GM21786 (cell line): ENCODE measurements around the gene SERPINA5.

Experiments
- ATAC-seq: cut with Tn5 transposase; IDR thresholded peaks from one replicate; pipeline ENCODE4 v1.9.1; 2021; ENCODE audit not compliant: unreplicated experiment

Gene SERPINA5, protein sequence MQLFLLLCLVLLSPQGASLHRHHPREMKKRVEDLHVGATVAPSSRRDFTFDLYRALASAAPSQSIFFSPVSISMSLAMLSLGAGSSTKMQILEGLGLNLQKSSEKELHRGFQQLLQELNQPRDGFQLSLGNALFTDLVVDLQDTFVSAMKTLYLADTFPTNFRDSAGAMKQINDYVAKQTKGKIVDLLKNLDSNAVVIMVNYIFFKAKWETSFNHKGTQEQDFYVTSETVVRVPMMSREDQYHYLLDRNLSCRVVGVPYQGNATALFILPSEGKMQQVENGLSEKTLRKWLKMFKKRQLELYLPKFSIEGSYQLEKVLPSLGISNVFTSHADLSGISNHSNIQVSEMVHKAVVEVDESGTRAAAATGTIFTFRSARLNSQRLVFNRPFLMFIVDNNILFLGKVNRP

GRCh38 chr14:94581127-94581999, at the start of gene SERPINA5:
Gene SERPINA5, plus strand, starts transcription at chr14:94581426. Its CDS starts 5,937 bp downstream, at chr14:94587363.
- ATAC-seq = no peak

GRCh38 chr14:94532447-94532846, 48.8 kb upstream of the SERPINA5 start:
- no peak for ATAC-seq

- ATAC-seq = no peak
These were observed 45.7 kb upstream of the SERPINA5 start for GRCh38 chr14:94535506-94535905.

- ATAC-seq = no peak
These were observed 44.4 kb upstream of the SERPINA5 start for GRCh38 chr14:94536836-94537235.

- no peak for ATAC-seq
These were observed 43.0 kb upstream of the SERPINA5 start for GRCh38 chr14:94538070-94538740.

DNA sequence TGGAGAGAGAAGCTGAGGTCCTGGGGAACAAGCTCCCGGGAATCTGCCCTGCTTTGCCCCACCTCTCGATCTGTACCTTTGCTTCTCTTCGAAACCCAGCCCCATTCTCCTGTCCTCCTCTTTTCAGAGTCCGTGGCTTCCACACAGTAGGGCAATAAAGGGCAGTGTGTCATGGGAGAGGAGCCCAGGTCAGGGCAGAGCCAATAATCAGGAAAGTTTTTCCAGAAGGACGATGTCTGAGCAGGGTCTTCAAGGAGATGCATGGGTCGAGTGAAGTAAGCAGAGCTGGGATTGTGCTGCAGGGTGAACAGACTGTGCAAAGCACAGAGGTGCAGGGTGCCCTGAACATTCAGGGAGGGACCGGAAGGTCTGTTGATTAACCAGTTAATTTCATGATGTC, 42.0 kb upstream of the SERPINA5 start:
- no peak for ATAC-seq

DNA sequence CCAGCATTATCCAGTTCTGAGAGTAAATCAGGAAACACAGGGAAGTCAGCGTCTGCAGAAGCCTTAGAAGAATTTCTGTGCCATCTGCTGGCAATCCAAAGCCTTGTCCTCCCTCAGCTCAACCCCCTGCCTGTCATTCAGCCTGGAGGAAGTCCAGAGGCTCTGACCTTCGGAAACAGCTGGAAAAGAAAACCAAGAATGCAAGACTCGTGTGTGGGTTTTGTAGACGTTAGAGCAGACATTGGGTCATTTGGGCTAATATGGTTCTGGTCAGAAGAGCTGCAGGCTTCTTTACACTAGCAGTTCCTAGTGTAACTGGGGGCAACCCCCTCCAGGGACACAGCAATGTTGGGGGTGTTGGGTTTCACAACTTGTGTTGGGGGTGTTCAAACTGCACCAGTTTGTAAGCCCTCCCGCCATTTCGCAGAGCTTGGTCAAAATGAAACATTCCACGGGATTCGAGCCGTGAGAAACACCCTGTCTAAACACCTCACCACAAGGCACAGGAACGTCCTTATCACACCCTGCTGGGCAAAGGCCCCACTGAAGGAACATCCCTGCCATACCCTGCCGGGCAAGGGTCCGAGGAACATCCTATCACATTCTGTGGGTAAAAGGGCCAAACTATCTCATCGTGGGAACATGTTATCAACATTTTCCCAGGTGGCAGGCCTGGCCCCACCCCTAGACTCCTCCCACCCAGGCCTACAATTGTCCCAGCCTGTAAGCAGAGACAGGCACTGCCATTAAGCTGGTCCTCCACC, 41.0 kb upstream of the SERPINA5 start:
- ATAC-seq = no peak

- no peak for ATAC-seq
These were observed 39.8 kb upstream of the SERPINA5 start for GRCh38 chr14:94541234-94541975.

GRCh38 chr14:94542111-94542810, 39.0 kb upstream of the SERPINA5 start:
- no peak for ATAC-seq

DNA sequence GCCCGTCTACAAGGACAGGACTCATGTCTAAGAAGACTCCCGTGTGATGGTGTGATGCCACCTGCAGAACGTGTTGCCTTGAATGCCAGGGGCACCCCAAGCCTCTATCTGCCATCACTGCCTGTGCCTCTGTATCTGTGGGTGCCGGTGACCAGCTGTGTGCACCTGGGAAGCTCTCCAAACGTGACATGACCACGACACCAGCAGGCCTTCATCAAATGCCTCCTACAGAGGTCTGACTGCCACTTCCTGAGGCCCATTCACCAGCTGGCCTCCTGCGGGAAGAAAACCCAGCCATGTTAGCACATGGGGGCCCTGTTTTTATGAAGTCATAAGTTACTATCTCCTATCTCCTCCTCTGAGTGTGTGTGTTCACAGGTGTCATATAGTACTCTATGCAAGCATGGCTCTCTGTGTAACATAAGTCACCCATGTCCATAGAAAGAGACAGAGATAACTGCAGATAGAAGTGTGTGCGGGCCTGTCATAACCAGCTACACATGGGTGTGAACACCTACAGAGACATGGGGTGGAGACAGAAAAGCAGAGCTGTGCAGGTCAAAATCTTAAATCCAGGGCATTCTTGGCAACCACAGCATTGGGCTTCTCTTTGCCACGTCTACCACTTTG, 38.3 kb upstream of the SERPINA5 start:
- no peak for ATAC-seq

- ATAC-seq = no peak
These were observed 37.6 kb upstream of the SERPINA5 start for GRCh38 chr14:94543449-94544124.

- ATAC-seq = no peak
These were observed 36.5 kb upstream of the SERPINA5 start for GRCh38 chr14:94544726-94545125.

DNA sequence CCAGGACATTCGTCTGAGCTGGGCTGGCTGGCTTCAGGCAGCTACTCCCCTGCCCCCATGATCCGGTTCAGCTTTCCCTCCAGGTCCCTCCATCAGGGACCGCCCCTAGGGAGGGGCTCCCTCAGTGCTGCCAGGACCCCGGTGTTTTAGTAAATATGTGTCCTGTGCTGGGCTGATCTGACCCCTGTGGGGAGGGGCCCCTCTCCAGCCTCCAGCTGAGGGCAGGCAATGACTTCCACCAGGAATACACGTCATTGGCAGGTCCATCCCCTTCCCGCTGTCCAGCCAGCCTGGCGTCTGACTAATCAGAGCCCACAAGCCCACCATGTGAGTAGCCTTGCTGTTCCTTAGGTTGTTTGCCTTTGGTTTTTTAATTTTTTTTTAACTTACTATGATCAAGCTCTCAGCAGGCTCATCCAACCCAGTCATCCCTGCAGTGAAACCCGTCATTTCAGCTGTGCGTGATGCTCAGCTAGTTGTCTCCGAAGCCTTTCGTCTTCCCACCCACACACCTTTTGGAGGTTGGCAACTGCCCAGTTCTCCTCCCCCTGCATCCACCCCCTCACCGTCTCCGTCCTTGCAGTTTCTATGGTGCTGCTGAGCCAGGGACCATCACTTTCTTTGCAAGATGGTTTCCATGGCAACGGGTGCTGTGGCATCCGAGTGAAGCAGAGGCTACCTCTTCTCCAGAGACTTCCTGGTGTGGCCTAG, 35.9 kb upstream of the SERPINA5 start:
- ATAC-seq = no peak

- no peak for ATAC-seq
These were observed 34.0 kb upstream of the SERPINA5 start for GRCh38 chr14:94547151-94547680.

GRCh38 chr14:94547726-94548125, 33.5 kb upstream of the SERPINA5 start:
- ATAC-seq = no peak

DNA sequence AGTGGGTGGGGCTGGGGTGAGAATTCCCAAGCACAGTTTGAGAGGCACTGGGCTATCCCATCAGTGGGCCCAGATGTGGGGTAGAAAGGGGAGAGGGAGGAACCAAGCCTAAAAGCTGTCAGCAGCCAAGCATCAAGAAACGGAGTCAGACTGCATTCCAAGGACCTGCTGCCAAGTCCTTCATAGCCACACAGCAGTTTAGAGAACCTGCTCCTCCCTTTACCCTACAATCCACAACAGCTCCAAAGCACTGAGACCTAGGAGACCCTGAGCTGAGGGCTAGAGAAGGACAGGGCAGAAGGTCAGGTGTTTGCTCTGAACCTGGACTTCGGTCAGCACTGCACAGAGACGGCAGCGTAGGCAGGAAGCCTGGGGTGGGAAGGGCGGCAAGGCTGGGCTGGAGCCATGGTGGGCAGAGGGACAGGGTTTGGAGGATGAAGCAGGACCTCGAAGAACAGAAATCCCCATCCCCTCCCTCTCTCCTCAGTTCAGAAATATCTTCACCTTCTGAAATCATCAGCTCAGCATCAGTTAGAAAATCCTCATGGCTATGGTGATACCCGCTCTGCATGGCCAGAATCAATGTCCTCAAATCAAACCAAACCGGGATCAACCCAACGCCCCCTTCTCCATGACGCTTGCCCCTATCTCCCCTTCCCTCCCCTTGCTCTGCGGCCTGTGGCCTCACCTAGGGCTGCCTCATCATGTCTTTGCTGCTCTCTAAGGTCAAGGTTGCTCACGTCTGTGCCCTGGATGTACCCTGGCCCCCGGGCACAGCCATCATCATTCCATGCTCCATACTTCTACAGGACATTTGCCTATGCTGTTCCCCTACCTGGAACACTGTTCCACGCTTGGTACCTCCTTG, 32.9 kb upstream of the SERPINA5 start:
- no peak for ATAC-seq
